ENCODE results near the gene TMEM258. TPM values are rescaled to one million over a fixed set of nuclear protein-coding genes. Genes with fewer than 3 reads are reported as not detected.

The TMEM258 gene
- total RNA-seq, 1 experiment from 2014 or later, result 110 TPM

GRCh38 chr11:61745781-61746441 is 46.5 kb downstream of the TMEM258 start:
- ATAC-seq (no peak), DNase-seq (no peak)
- Histone ChIP-seq H4K20me1 (ENCODE audit: low read length) (no peaks in the 10 kb centered on the region), H3K4me1 (ENCODE audit: insufficient read depth, low read length) (peaks cover 11% of the 10 kb centered on the region; the same call in 1 of the 2 replicates), H3K9ac (ENCODE audit: low read length) (no peak overlapping the region), H3F3A (ENCODE audit: low read length, unreplicated experiment) (no peaks in the 10 kb centered on the region), H3K79me2 (ENCODE audit: low read length) (no peaks in the 10 kb centered on the region), H3K9me3 (ENCODE audit: low read length) (no peaks in the 10 kb centered on the region), H3K4me3 (ENCODE audit: low read length) (no peak overlapping the region), H3K4me2 (ENCODE audit: low read length) (no peak overlapping the region), H3K27me3 (ENCODE audit: low read length) (no peaks in the 10 kb centered on the region), H3K36me3 (ENCODE audit: low read depth, low read length) (peaks cover 4% of the 10 kb centered on the region; the same call in 1 of the 2 replicates), H3K27ac (ENCODE audit: low read length) (no peak overlapping the region), H2AFZ (ENCODE audit: low read length) (no peak overlapping the region), H3K9me2 (replicated peaks; ENCODE audit: low read length) (no peaks in the 10 kb centered on the region)
- BruUV-seq (replicated peaks), result no TSS peak
- CTCF ChIA-PET, result interaction anchor here (0.8 kb wide), 1 partner anchor 42 kb away, joined by 4 read pairs; no protein-coding TSS in a partner anchor
- TF ChIP-seq CTCF (conservative IDR thresholded peaks at IDR 0.05; ENCODE audit: low read depth, low read length) (no peak), EZH2 (IDR thresholded peaks at IDR 0.05; ENCODE audit: low read length, unreplicated experiment) (no peak), EZH2phosphoT487 (IDR thresholded peaks at IDR 0.05; ENCODE audit: borderline replicate concordance, low read length) (no peak)
- POLR2A ChIA-PET (ENCODE audit: unreplicated experiment), result interaction anchor here (0.6 kb wide), 2 partner anchors 27 to 399 kb away, joined by 6 to 31 read pairs; no protein-coding TSS in a partner anchor
- intact Hi-C loops (cut with micrococcal nuclease), result loop anchor here (5.0 kb wide), 1 partner anchor 361 kb away; no protein-coding TSS in a partner anchor

- H3K27me3 ChIP-seq (ENCODE audit: low read length), result no peaks in the 10 kb centered on the region
- H3K9ac ChIP-seq (ENCODE audit: low read length), result no peak overlapping the region
- no peaks in the 10 kb centered on the region for H3F3A ChIP-seq (ENCODE audit: low read length, unreplicated experiment)
- H3K4me3 ChIP-seq (ENCODE audit: low read length), result no peak overlapping the region
- H3K9me3 ChIP-seq (ENCODE audit: low read length), result no peaks in the 10 kb centered on the region
- no peak for TF ChIP-seq EZH2 (IDR thresholded peaks at IDR 0.05; ENCODE audit: low read length, unreplicated experiment)
- no peak for TF ChIP-seq CTCF (conservative IDR thresholded peaks at IDR 0.05; ENCODE audit: low read depth, low read length)
- TF ChIP-seq EZH2phosphoT487 (IDR thresholded peaks at IDR 0.05; ENCODE audit: borderline replicate concordance, low read length), result no peak
- ATAC-seq (no peak), DNase-seq (no peak)
- H3K9me2 ChIP-seq (replicated peaks; ENCODE audit: low read length), result no peaks in the 10 kb centered on the region
- H2AFZ ChIP-seq (ENCODE audit: low read length), result no peak overlapping the region
- peaks cover 4% of the 10 kb centered on the region; the same call in 1 of the 2 replicates for H3K36me3 ChIP-seq (ENCODE audit: low read depth, low read length)
- intact Hi-C loops (cut with micrococcal nuclease), result loop anchor here (5.0 kb wide), 1 partner anchor 363 kb away; no protein-coding TSS in a partner anchor
- H3K79me2 ChIP-seq (ENCODE audit: low read length), result no peaks in the 10 kb centered on the region
- H3K4me2 ChIP-seq (ENCODE audit: low read length), result no peak overlapping the region
- H3K4me1 ChIP-seq (ENCODE audit: insufficient read depth, low read length), result peaks cover 11% of the 10 kb centered on the region; the same call in 1 of the 2 replicates
- POLR2A ChIA-PET (ENCODE audit: unreplicated experiment), result no interaction called here
- no peaks in the 10 kb centered on the region for H4K20me1 ChIP-seq (ENCODE audit: low read length)
- CTCF ChIA-PET, result no interaction called here
- BruUV-seq (replicated peaks), result no TSS peak
- no peak overlapping the region for H3K27ac ChIP-seq (ENCODE audit: low read length)
These were observed 47.7 kb downstream of the TMEM258 start for GRCh38 chr11:61744609-61745156.

GRCh38 chr11:61744181-61744580 is 48.2 kb downstream of the TMEM258 start:
- no peaks in the 10 kb centered on the region for H3K79me2 ChIP-seq (ENCODE audit: low read length)
- H3K9me3 ChIP-seq (ENCODE audit: low read length), result no peaks in the 10 kb centered on the region
- peaks cover 11% of the 10 kb centered on the region; the same call in 1 of the 2 replicates for H3K4me1 ChIP-seq (ENCODE audit: insufficient read depth, low read length)
- no peak overlapping the region for H3K9ac ChIP-seq (ENCODE audit: low read length)
- POLR2A ChIA-PET (ENCODE audit: unreplicated experiment), result interaction anchor here (0.6 kb wide), 1 partner anchor 47 kb away, joined by 4 read pairs; no protein-coding TSS in a partner anchor
- no peak for ATAC-seq
- CTCF ChIA-PET, result no interaction called here
- intact Hi-C loops (cut with micrococcal nuclease), result no loop called here
- H3K27me3 ChIP-seq (ENCODE audit: low read length), result no peaks in the 10 kb centered on the region
- no peak for TF ChIP-seq EZH2phosphoT487 (IDR thresholded peaks at IDR 0.05; ENCODE audit: borderline replicate concordance, low read length)
- no peak for TF ChIP-seq CTCF (conservative IDR thresholded peaks at IDR 0.05; ENCODE audit: low read depth, low read length)
- TF ChIP-seq EZH2 (IDR thresholded peaks at IDR 0.05; ENCODE audit: low read length, unreplicated experiment), result no peak
- peaks cover 4% of the 10 kb centered on the region; the same call in 1 of the 2 replicates for H3K36me3 ChIP-seq (ENCODE audit: low read depth, low read length)
- H4K20me1 ChIP-seq (ENCODE audit: low read length), result no peaks in the 10 kb centered on the region
- H3F3A ChIP-seq (ENCODE audit: low read length, unreplicated experiment), result no peaks in the 10 kb centered on the region
- DNase-seq, result no peak
- H2AFZ ChIP-seq (ENCODE audit: low read length), result no peak overlapping the region
- no peak overlapping the region for H3K27ac ChIP-seq (ENCODE audit: low read length)
- no TSS peak for BruUV-seq (replicated peaks)
- no peak overlapping the region for H3K4me3 ChIP-seq (ENCODE audit: low read length)
- H3K4me2 ChIP-seq (ENCODE audit: low read length), result no peak overlapping the region
- H3K9me2 ChIP-seq (replicated peaks; ENCODE audit: low read length), result no peaks in the 10 kb centered on the region
